Measurements from ENCODE around the gene ZNF212.

GRCh38 chr7:149217570-149217969, 21.9 kb upstream of the ZNF212 start:
- TF ChIP-seq, protein P1, sequence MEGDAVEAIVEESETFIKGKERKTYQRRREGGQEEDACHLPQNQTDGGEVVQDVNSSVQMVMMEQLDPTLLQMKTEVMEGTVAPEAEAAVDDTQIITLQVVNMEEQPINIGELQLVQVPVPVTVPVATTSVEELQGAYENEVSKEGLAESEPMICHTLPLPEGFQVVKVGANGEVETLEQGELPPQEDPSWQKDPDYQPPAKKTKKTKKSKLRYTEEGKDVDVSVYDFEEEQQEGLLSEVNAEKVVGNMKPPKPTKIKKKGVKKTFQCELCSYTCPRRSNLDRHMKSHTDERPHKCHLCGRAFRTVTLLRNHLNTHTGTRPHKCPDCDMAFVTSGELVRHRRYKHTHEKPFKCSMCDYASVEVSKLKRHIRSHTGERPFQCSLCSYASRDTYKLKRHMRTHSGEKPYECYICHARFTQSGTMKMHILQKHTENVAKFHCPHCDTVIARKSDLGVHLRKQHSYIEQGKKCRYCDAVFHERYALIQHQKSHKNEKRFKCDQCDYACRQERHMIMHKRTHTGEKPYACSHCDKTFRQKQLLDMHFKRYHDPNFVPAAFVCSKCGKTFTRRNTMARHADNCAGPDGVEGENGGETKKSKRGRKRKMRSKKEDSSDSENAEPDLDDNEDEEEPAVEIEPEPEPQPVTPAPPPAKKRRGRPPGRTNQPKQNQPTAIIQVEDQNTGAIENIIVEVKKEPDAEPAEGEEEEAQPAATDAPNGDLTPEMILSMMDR (conservative IDR thresholded peaks at IDR 0.05; ENCODE audit: low read depth, low read length) = no peak
- no peak for TF ChIP-seq EZH2 (IDR thresholded peaks at IDR 0.05; ENCODE audit: low read length, unreplicated experiment)

All from PC-3 (cell line).